ENCODE measurements around the gene CABP1. TPM values are rescaled to one million over a fixed set of nuclear protein-coding genes. Genes with fewer than 3 reads are reported as not detected.

CABP1 gene
- total RNA-seq, 4 donors from 2014 or later = 0.60 to 7.5 (median 4.4) TPM; not detected in 1

DNA sequence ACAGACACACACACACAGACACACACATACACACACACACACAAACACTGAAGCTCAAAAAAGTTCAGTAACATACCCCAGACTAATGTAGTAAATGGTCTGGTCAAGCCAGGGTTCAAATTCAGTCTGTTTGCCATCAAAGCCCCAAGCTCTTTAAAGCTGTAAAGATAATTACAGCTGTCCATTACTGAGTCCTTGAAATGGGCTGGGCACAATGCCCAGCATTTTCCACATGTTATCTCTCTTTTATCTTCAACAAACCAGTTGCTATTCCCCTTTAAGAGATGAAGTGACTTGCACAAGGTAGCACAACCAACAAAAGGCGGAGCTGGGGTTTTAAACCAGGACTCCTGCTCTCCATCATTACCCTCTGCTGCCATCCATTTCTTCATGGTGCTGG, 62.2 kb downstream of the CABP1 start:
- Histone ChIP-seq H3K4me1 (peaks cover 0 to 9% (median 3%) of the 10 kb centered on the region in 4 donors), H3K9me3 (no peaks in the 10 kb centered on the region), H3K4me3 (no peak overlapping the region), H3K27ac (no peak overlapping the region), H3K36me3 (peaks cover 0 to 37% (median 15%) of the 10 kb centered on the region in 4 donors), H3K27me3 (no peaks in the 10 kb centered on the region)
- intact Hi-C loops (cut with DNase I; ENCODE audit: low total_unique reads) = no loop called here
- DNase-seq = no peak
- TF ChIP-seq POLR2A (IDR thresholded peaks at IDR 0.05) = no peak
- TF ChIP-seq POLR2AphosphoS5 (IDR thresholded peaks at IDR 0.05) = no peak
- TF ChIP-seq CTCF (IDR thresholded peaks at IDR 0.05) = no peak
- no peak for TF ChIP-seq EP300 (IDR thresholded peaks at IDR 0.05; ENCODE audit: low read depth)
- in situ Hi-C loops (cut with MboI; ENCODE audit: low pct_ligation_motif_present in 1 of 4, low pct_unique_long_range_greater_than_20kb in 1 of 4, low sequenced_read_pairs in 3 of 4) = no loop called here
- WGBS, 2 donors (ENCODE audit: low coverage in 1 of 2) = 89% methylated on average over 1 of the region's 1 CpG; no CpG with 5 or more reads in 1 of the 2 donors

GRCh38 chr12:120703311-120703942, 63.0 kb downstream of the CABP1 start:
- H3K9me3 ChIP-seq = no peaks in the 10 kb centered on the region
- no peak for DNase-seq
- H3K27me3 ChIP-seq = no peaks in the 10 kb centered on the region
- peaks cover 0 to 8% (median 1%) of the 10 kb centered on the region in 4 donors for H3K4me1 ChIP-seq
- TF ChIP-seq POLR2AphosphoS5 (IDR thresholded peaks at IDR 0.05) (no peak), EP300 (IDR thresholded peaks at IDR 0.05; ENCODE audit: low read depth) (no peak), CTCF (IDR thresholded peaks at IDR 0.05) (no peak), POLR2A (IDR thresholded peaks at IDR 0.05) (no peak)
- in situ Hi-C loops (cut with MboI; ENCODE audit: low pct_ligation_motif_present in 1 of 4, low pct_unique_long_range_greater_than_20kb in 1 of 4, low sequenced_read_pairs in 3 of 4) (no loop called here), intact Hi-C loops (cut with DNase I; ENCODE audit: low total_unique reads) (no loop called here)
- WGBS, 2 donors (ENCODE audit: low coverage in 1 of 2) = 92 to 93% methylated on average over 8 to 11 of the region's 11 CpGs
- H3K4me3 ChIP-seq = no peak overlapping the region
- peaks cover 0 to 30% (median 12%) of the 10 kb centered on the region in 4 donors for H3K36me3 ChIP-seq
- no peak overlapping the region for H3K27ac ChIP-seq

GRCh38 chr12:120705618-120706017, 65.2 kb downstream of the CABP1 start:
- no peak for DNase-seq
- Histone ChIP-seq H3K4me3 (no peak overlapping the region), H3K27ac (no peak overlapping the region), H3K9me3 (no peaks in the 10 kb centered on the region), H3K27me3 (no peaks in the 10 kb centered on the region), H3K36me3 (peaks cover 0 to 12% (median 3%) of the 10 kb centered on the region in 4 donors), H3K4me1 (peaks cover 0 to 6% (median 5%) of the 10 kb centered on the region in 4 donors)
- TF ChIP-seq POLR2AphosphoS5 (IDR thresholded peaks at IDR 0.05) (no peak), POLR2A (IDR thresholded peaks at IDR 0.05) (no peak), CTCF (IDR thresholded peaks at IDR 0.05) (no peak), EP300 (IDR thresholded peaks at IDR 0.05; ENCODE audit: low read depth) (no peak)
- in situ Hi-C loops (cut with MboI; ENCODE audit: low pct_ligation_motif_present in 1 of 4, low pct_unique_long_range_greater_than_20kb in 1 of 4, low sequenced_read_pairs in 3 of 4) = no loop called here
- WGBS, 2 donors (ENCODE audit: low coverage in 1 of 2) = 94% methylated on average over 1 of the region's 1 CpG; no CpG with 5 or more reads in 1 of the 2 donors
- intact Hi-C loops (cut with DNase I; ENCODE audit: low total_unique reads) = no loop called here

DNA sequence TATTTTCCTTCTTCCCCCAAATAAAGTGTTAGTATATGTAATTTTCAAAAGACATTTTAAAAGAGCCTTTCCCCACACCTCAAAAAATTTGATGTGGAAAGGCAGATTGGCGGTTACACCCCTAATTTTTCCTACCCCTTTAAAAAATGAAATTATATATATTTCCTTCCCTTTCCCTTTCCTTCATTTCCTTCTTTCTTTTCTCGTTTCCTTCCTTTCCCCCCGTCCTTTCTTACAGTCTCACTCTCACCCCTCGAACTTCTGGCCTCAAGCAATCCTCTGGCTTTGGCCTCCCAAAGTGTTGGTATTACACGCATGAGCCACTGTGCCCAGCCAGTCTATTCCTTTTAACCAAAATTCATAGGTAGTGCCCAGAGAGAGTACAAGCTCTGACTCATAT, 65.6 kb downstream of the CABP1 start:
- intact Hi-C loops (cut with DNase I; ENCODE audit: low total_unique reads) = no loop called here
- TF ChIP-seq CTCF (IDR thresholded peaks at IDR 0.05) (no peak), EP300 (IDR thresholded peaks at IDR 0.05; ENCODE audit: low read depth) (no peak), POLR2A (IDR thresholded peaks at IDR 0.05) (no peak)
- Histone ChIP-seq H3K27me3 (no peaks in the 10 kb centered on the region), H3K4me1 (peaks cover 0 to 10% (median 6%) of the 10 kb centered on the region in 4 donors), H3K27ac (no peak overlapping the region), H3K9me3 (no peaks in the 10 kb centered on the region), H3K36me3 (peaks cover 0 to 10% (median 1%) of the 10 kb centered on the region in 4 donors), H3K4me3 (no peak overlapping the region)
- 80 to 81% methylated on average over 5 of the region's 5 CpGs for WGBS, 2 donors (ENCODE audit: low coverage in 1 of 2)
- in situ Hi-C loops (cut with MboI; ENCODE audit: low pct_ligation_motif_present in 1 of 4, low pct_unique_long_range_greater_than_20kb in 1 of 4, low sequenced_read_pairs in 3 of 4) = no loop called here
- DNase-seq = no peak
